ENCODE data around the gene TMEM154.

Gene TMEM154

DNA sequence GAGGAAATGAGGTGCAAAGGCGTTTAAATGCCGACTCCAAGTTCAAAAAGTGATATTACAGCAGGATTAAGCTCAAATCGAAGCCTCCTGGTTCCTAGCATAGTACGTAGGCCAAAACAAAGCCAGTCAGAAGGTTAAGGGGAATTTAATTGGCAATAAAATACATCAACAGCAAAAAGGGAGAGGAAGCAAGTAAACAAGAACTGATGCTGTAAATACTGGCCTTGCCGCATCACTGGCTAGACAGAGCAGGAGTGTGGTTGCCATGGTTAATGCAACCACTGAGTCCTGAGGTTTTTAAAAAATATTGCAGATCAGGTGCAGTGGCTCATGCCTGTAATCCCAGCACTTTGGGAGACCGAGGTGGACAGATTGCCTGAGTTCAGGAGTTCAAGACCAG is 80.7 kb downstream of the TMEM154 start:
- Histone ChIP-seq H3K9ac (ENCODE audit: low read depth in 1 of 2, low read length in 2 of 2) (no peak overlapping the region), H3K4me3 (ENCODE audit: low read length in 2 of 2) (no peak overlapping the region), H3K9me3 (ENCODE audit: control insufficient read depth in 2 of 2, low read length in 2 of 2) (no peaks in the 10 kb centered on the region), H3K4me1 (ENCODE audit: control insufficient read depth in 2 of 2, insufficient read depth in 2 of 2, low read length in 2 of 2) (no peaks in the 10 kb centered on the region), H3K36me3 (ENCODE audit: control insufficient read depth in 2 of 2, insufficient read depth in 2 of 2, low read length in 2 of 2) (no peaks in the 10 kb centered on the region), H3K27me3 (ENCODE audit: control insufficient read depth in 2 of 2, insufficient read depth in 2 of 2, low read length in 2 of 2) (no peaks in the 10 kb centered on the region), H3K27ac (ENCODE audit: low read depth in 2 of 2, low read length in 2 of 2) (no peak overlapping the region)

DNA sequence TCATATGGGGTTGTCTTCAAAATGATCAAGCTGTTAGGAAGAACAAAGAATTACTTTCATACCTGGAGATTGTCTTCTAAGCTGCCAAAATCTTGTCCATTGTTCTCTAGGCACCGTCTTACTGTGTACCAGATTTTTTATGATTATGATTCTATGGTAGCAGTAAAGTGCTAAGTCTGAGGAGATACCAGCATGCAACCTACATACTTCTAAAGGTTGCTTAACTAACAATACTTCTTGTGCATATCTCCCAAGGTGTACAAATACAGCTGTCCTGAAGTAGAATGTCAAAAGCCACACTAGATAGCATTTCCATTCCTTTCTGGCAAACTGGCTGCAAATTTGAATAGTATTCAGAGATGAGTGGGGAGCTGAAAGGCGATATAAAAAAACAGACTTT is 81.3 kb downstream of the TMEM154 start:
- Histone ChIP-seq H3K27me3 (ENCODE audit: control insufficient read depth in 2 of 2, insufficient read depth in 2 of 2, low read length in 2 of 2) (no peaks in the 10 kb centered on the region), H3K4me3 (ENCODE audit: low read length in 2 of 2) (no peak overlapping the region), H3K36me3 (ENCODE audit: control insufficient read depth in 2 of 2, insufficient read depth in 2 of 2, low read length in 2 of 2) (no peaks in the 10 kb centered on the region), H3K27ac (ENCODE audit: low read depth in 2 of 2, low read length in 2 of 2) (no peak overlapping the region), H3K9ac (ENCODE audit: low read depth in 1 of 2, low read length in 2 of 2) (no peak overlapping the region), H3K9me3 (ENCODE audit: control insufficient read depth in 2 of 2, low read length in 2 of 2) (no peaks in the 10 kb centered on the region), H3K4me1 (ENCODE audit: control insufficient read depth in 2 of 2, insufficient read depth in 2 of 2, low read length in 2 of 2) (no peaks in the 10 kb centered on the region)

DNA sequence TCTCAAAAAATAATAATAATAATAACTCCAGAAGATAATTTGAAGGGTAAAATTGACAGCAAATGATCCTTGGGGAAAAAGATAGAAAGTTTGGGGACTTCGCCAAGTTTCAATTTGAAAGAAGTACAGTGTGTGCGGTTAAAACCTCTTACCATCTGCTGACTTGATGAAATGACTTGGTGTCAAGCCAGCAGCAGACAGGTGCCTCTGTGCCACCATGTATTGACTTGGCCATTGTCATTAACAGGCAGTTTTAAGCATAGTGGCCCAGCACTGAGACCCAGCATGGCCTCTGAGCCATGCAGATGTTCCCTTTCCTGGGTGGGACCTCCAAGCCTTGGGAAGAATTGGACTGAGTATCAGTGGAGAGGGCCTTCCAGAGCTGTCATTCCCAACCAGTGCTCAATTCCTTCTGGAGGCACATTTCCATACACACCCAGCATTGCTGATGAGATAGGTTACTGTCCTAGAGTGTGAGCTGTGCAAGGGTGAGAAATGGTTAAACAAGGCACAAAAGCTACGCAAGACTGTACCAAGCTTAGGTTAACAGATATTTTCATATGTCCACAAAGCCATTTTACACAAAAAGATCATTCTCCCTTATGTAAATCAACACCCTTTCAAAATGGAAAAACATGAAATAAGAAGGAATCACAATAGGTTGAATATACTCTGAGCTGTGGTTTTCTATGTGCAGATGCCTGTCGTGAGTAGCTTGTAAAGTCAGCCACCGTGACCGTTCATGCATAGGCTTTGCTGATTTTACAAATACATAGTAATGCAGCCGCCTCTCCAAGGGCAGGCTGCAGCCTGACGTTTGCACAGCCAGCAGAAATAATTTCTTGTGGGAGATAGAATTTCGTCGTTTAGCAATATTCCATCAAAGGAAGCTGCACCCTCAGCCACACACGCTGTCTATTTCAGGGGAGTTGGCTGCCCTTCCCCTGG is 84.5 kb downstream of the TMEM154 start:
- H3K4me1 ChIP-seq (ENCODE audit: control insufficient read depth in 2 of 2, insufficient read depth in 2 of 2, low read length in 2 of 2): peaks cover 2 to 4% of the 10 kb centered on the region in 2 donors
- H3K27ac ChIP-seq (ENCODE audit: low read depth in 2 of 2, low read length in 2 of 2): no peak overlapping the region
- no peak overlapping the region for H3K9ac ChIP-seq (ENCODE audit: low read depth in 1 of 2, low read length in 2 of 2)
- H3K36me3 ChIP-seq (ENCODE audit: control insufficient read depth in 2 of 2, insufficient read depth in 2 of 2, low read length in 2 of 2): no peaks in the 10 kb centered on the region
- no peaks in the 10 kb centered on the region for H3K27me3 ChIP-seq (ENCODE audit: control insufficient read depth in 2 of 2, insufficient read depth in 2 of 2, low read length in 2 of 2)
- H3K9me3 ChIP-seq (ENCODE audit: control insufficient read depth in 2 of 2, low read length in 2 of 2): no peaks in the 10 kb centered on the region
- H3K4me3 ChIP-seq (ENCODE audit: low read length in 2 of 2): no peak overlapping the region

DNA sequence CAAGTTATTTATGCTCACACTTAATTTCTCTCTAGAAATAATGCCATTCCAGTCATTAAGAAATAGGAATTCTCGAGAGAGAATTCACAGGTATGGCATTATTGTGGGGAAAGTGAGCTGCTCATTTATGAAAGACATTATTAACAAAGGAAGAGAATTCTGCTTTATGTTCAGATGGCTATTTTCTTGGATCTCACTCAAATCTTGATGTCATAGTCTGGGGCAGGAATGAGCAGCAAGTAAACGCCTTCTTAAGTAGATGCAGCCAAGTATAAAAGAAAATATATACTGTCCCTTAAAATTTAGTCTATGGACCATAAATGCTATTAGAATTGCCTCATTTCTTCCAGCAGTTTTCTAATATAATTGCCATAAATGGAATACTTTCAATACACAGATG is 85.7 kb downstream of the TMEM154 start:
- Histone ChIP-seq H3K9me3 (ENCODE audit: control insufficient read depth in 2 of 2, low read length in 2 of 2) (no peaks in the 10 kb centered on the region), H3K9ac (ENCODE audit: low read depth in 1 of 2, low read length in 2 of 2) (no peak overlapping the region), H3K36me3 (ENCODE audit: control insufficient read depth in 2 of 2, insufficient read depth in 2 of 2, low read length in 2 of 2) (no peaks in the 10 kb centered on the region), H3K4me1 (ENCODE audit: control insufficient read depth in 2 of 2, insufficient read depth in 2 of 2, low read length in 2 of 2) (peaks cover 2 to 4% of the 10 kb centered on the region in 2 donors), H3K27ac (ENCODE audit: low read depth in 2 of 2, low read length in 2 of 2) (no peak overlapping the region), H3K4me3 (ENCODE audit: low read length in 2 of 2) (no peak overlapping the region), H3K27me3 (ENCODE audit: control insufficient read depth in 2 of 2, insufficient read depth in 2 of 2, low read length in 2 of 2) (no peaks in the 10 kb centered on the region)

DNA sequence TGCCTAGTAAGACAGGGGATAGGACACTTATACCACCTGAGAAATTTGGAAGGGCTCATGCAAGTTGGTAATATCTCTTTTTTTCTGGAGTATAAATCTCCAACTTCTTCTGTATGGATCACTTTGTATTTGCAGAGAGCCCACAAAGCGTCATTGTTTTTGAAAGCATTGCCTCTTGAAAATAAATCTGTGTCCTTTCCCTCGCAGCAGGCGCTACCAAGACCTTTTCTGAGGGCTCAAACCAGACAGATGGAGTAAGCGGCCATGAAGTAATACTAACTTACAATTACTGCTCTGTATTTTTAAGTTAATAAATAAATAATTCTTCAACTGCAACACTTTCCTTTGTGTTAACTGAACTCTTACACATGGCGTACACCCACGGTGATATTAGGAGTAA is 87.9 kb downstream of the TMEM154 start:
- Histone ChIP-seq H3K4me1 (ENCODE audit: control insufficient read depth in 2 of 2, insufficient read depth in 2 of 2, low read length in 2 of 2) (peaks cover 2 to 4% of the 10 kb centered on the region in 2 donors), H3K36me3 (ENCODE audit: control insufficient read depth in 2 of 2, insufficient read depth in 2 of 2, low read length in 2 of 2) (no peaks in the 10 kb centered on the region), H3K9ac (ENCODE audit: low read depth in 1 of 2, low read length in 2 of 2) (no peak overlapping the region), H3K27me3 (ENCODE audit: control insufficient read depth in 2 of 2, insufficient read depth in 2 of 2, low read length in 2 of 2) (no peaks in the 10 kb centered on the region), H3K4me3 (ENCODE audit: low read length in 2 of 2) (no peak overlapping the region), H3K9me3 (ENCODE audit: control insufficient read depth in 2 of 2, low read length in 2 of 2) (peaks cover 0 to 4% of the 10 kb centered on the region in 2 donors), H3K27ac (ENCODE audit: low read depth in 2 of 2, low read length in 2 of 2) (no peak overlapping the region)

DNA sequence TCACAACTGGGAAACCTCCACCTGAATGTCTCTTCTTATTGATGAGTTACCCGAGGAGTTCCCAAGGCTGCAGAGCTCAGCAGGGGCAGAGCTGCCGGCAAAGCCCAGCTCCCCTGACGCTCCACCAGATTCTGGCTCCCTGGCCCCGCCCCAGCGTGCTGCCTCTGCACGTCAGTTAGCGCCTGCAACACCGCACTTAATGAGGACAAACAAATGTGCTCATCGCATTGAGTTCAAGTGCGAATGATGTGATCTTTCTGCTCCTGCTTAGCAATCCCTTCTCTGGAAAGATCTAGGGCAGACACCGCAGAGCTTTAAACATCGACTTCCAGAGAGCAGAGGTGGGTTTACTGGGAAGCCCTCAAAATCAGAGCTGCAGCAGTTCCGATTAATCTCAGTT is 88.4 kb downstream of the TMEM154 start:
- H3K27me3 ChIP-seq (ENCODE audit: control insufficient read depth in 2 of 2, insufficient read depth in 2 of 2, low read length in 2 of 2): no peaks in the 10 kb centered on the region
- H3K4me1 ChIP-seq (ENCODE audit: control insufficient read depth in 2 of 2, insufficient read depth in 2 of 2, low read length in 2 of 2): peaks cover 2 to 4% of the 10 kb centered on the region in 2 donors
- H3K9ac ChIP-seq (ENCODE audit: low read depth in 1 of 2, low read length in 2 of 2): no peak overlapping the region
- H3K9me3 ChIP-seq (ENCODE audit: control insufficient read depth in 2 of 2, low read length in 2 of 2): peaks cover 0 to 4% of the 10 kb centered on the region in 2 donors
- H3K36me3 ChIP-seq (ENCODE audit: control insufficient read depth in 2 of 2, insufficient read depth in 2 of 2, low read length in 2 of 2): no peaks in the 10 kb centered on the region
- no peak overlapping the region for H3K27ac ChIP-seq (ENCODE audit: low read depth in 2 of 2, low read length in 2 of 2)
- peak overlapping the region in 1 of 2 donors; percentile 47 for H3K4me3 ChIP-seq (ENCODE audit: low read length in 2 of 2)

DNA sequence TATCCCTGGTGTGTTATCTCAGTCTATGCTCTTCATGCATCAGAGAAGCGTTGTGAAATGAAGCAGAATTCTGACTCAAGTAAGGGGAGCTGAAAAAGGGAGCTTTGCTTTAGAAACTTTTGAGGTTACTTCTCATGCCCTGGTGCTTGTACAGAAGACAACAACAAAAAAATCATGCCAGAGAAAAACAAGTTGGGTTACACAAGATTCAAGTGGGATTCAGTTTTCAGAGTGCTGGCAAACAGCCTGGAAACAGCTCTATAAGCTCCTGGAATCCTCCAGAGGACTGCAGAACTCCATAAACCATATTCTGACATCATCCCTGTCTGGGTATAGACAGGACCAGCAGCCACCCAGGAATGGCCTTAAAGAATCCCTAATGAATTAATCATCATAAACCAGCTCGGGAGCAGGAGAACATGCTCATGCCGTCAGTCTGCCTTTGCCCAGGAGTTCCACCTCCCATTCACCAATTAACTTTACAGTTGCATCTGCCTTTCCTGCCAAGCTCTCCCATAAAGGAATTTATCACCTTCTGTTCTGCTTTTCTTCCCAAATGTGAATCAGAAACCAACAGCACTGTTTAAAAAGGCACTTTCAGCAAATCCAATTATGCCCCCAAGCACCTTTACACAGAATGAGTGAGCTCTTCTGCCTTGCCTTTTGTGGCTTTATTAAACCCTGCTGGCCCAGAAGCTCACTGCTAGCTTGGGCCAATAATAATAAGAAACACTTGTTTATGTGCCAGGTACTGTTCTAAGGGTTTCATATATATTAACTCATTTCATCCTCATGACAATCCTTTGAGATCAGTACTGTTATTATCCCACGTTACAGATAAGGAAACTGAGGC is 89.4 kb downstream of the TMEM154 start:
- H3K4me3 ChIP-seq (ENCODE audit: low read length in 2 of 2): no peak overlapping the region
- peaks cover 2 to 4% of the 10 kb centered on the region in 2 donors for H3K4me1 ChIP-seq (ENCODE audit: control insufficient read depth in 2 of 2, insufficient read depth in 2 of 2, low read length in 2 of 2)
- no peak overlapping the region for H3K9ac ChIP-seq (ENCODE audit: low read depth in 1 of 2, low read length in 2 of 2)
- no peak overlapping the region for H3K27ac ChIP-seq (ENCODE audit: low read depth in 2 of 2, low read length in 2 of 2)
- peaks cover 0 to 4% of the 10 kb centered on the region in 2 donors for H3K9me3 ChIP-seq (ENCODE audit: control insufficient read depth in 2 of 2, low read length in 2 of 2)
- no peaks in the 10 kb centered on the region for H3K27me3 ChIP-seq (ENCODE audit: control insufficient read depth in 2 of 2, insufficient read depth in 2 of 2, low read length in 2 of 2)
- no peaks in the 10 kb centered on the region for H3K36me3 ChIP-seq (ENCODE audit: control insufficient read depth in 2 of 2, insufficient read depth in 2 of 2, low read length in 2 of 2)

DNA sequence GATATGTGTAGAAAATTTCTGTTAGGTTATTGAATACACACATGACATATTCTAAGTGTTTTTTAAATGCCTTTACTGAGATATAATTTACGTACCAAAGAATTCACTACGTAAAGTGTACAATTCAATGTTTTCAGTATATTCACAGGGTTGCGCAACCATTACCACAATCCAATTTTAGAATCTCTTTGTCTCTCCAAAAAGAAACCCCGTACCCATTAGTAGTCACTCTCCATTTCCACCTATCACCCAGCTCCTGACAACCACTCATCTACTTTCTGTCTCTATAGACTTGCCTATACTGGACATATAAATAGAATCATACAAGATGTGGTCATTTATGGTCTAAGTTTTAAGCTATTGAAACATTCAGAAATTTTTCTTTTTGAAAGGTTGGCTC is 90.9 kb downstream of the TMEM154 start:
- Histone ChIP-seq H3K27me3 (ENCODE audit: control insufficient read depth in 2 of 2, insufficient read depth in 2 of 2, low read length in 2 of 2) (no peaks in the 10 kb centered on the region), H3K27ac (ENCODE audit: low read depth in 2 of 2, low read length in 2 of 2) (no peak overlapping the region), H3K4me3 (ENCODE audit: low read length in 2 of 2) (no peak overlapping the region), H3K4me1 (ENCODE audit: control insufficient read depth in 2 of 2, insufficient read depth in 2 of 2, low read length in 2 of 2) (peaks cover 2 to 4% of the 10 kb centered on the region in 2 donors), H3K36me3 (ENCODE audit: control insufficient read depth in 2 of 2, insufficient read depth in 2 of 2, low read length in 2 of 2) (no peaks in the 10 kb centered on the region), H3K9ac (ENCODE audit: low read depth in 1 of 2, low read length in 2 of 2) (no peak overlapping the region), H3K9me3 (ENCODE audit: control insufficient read depth in 2 of 2, low read length in 2 of 2) (peaks cover 0 to 4% of the 10 kb centered on the region in 2 donors)

DNA sequence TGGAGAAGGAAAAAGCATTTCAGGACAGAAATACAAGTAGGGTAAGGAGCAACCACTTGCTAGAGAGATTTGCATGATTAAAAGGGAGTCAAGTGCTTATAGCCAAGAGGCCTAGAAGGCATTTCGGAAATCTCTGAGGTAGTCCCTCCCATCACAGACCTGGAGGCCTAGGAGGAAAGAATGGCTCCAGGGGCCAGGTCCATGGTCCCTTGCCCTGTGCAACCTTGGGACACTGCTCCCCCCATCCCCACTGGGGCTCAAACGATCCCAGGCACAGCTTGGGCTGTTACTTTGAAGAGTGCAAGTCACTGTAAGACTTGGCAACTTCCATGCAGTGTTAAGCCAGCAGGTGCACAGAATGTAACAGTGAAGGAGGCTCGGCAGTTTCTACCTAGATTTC is 92.7 kb downstream of the TMEM154 start:
- no peaks in the 10 kb centered on the region for H3K27me3 ChIP-seq (ENCODE audit: control insufficient read depth in 2 of 2, insufficient read depth in 2 of 2, low read length in 2 of 2)
- H3K4me1 ChIP-seq (ENCODE audit: control insufficient read depth in 2 of 2, insufficient read depth in 2 of 2, low read length in 2 of 2): peaks cover 2 to 4% of the 10 kb centered on the region in 2 donors
- H3K4me3 ChIP-seq (ENCODE audit: low read length in 2 of 2): no peak overlapping the region
- H3K9ac ChIP-seq (ENCODE audit: low read depth in 1 of 2, low read length in 2 of 2): no peak overlapping the region
- H3K36me3 ChIP-seq (ENCODE audit: control insufficient read depth in 2 of 2, insufficient read depth in 2 of 2, low read length in 2 of 2): no peaks in the 10 kb centered on the region
- peaks cover 0 to 4% of the 10 kb centered on the region in 2 donors for H3K9me3 ChIP-seq (ENCODE audit: control insufficient read depth in 2 of 2, low read length in 2 of 2)
- no peak overlapping the region for H3K27ac ChIP-seq (ENCODE audit: low read depth in 2 of 2, low read length in 2 of 2)

DNA sequence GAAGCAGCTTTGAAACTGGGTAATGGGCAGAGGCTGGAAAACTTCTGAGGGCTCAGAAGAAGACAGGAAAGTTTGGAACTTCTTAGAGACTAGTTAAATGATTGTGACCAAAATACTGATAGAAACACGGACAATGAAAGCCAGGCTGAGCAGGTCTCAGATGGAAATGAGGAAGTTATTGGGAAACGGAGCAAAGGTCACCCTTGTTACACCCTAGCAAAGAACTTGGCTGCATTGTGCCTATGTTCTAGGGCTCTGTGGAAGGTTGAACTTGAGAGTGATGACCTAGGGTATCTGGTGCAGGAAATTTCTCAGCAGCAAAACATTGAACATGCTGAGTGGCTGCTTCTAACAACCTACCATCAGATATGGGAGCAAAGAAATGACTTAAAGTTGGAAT is 93.1 kb downstream of the TMEM154 start:
- H3K4me1 ChIP-seq (ENCODE audit: control insufficient read depth in 2 of 2, insufficient read depth in 2 of 2, low read length in 2 of 2): peaks cover 2 to 4% of the 10 kb centered on the region in 2 donors
- no peaks in the 10 kb centered on the region for H3K27me3 ChIP-seq (ENCODE audit: control insufficient read depth in 2 of 2, insufficient read depth in 2 of 2, low read length in 2 of 2)
- H3K9ac ChIP-seq (ENCODE audit: low read depth in 1 of 2, low read length in 2 of 2): no peak overlapping the region
- no peak overlapping the region for H3K27ac ChIP-seq (ENCODE audit: low read depth in 2 of 2, low read length in 2 of 2)
- H3K9me3 ChIP-seq (ENCODE audit: control insufficient read depth in 2 of 2, low read length in 2 of 2): peaks cover 0 to 4% of the 10 kb centered on the region in 2 donors
- no peaks in the 10 kb centered on the region for H3K36me3 ChIP-seq (ENCODE audit: control insufficient read depth in 2 of 2, insufficient read depth in 2 of 2, low read length in 2 of 2)
- no peak overlapping the region for H3K4me3 ChIP-seq (ENCODE audit: low read length in 2 of 2)
